HG03457 (cell line): ENCODE results near the gene TMEM229B.

Source experiments
- ATAC-seq: cut with Tn5 transposase; IDR thresholded peaks from one replicate; pipeline ENCODE4 v1.9.1; 2021; ENCODE audit warnings: moderate number of reproducible peaks; ENCODE audit not compliant: unreplicated experiment

Gene TMEM229B

GRCh38 chr14:67426161-67426560 is 62.4 kb downstream of the TMEM229B start:
- no peak for ATAC-seq

GRCh38 chr14:67425608-67426007 is 62.9 kb downstream of the TMEM229B start:
- no peak for ATAC-seq

- no peak for ATAC-seq
Measured at GRCh38 chr14:67424539-67424938, 64.0 kb downstream of the TMEM229B start.

GRCh38 chr14:67423424-67423823 is 65.1 kb downstream of the TMEM229B start:
- ATAC-seq: no peak

GRCh38 chr14:67421356-67422224 is 66.9 kb downstream of the TMEM229B start:
- ATAC-seq: no peak
